Fibroblast of mammary gland (primary cell): ENCODE measurements around the gene SMYD4.
A peak's percentile ranks its signal among the peaks of the same experiment; 100 is the strongest.

Experiments
- DNase-seq: peaks from one replicate; pipeline ENCODE4 v3.0.0-alpha.2; 2010; ENCODE audit warnings: low read depth
- H3K4me3 ChIP-seq: 2 replicates; pipeline ENCODE4 v1.5.1; 2011; ENCODE audit warnings: low read depth, mild to moderate bottlenecking, low read length, moderate library complexity; ENCODE audit not compliant: control insufficient read depth
- CTCF ChIP-seq: conservative IDR thresholded peaks from 2 replicates; pipeline ENCODE4 v1.5.1; 2011; ENCODE audit warnings: low read depth, low read length, inconsistent platforms; ENCODE audit not compliant: control insufficient read depth, insufficient read depth

SMYD4 gene

GRCh38 chr17:1736348-1737281, 93.1 kb downstream of the SMYD4 start:
- no peak overlapping the region for H3K4me3 ChIP-seq
- peak; percentile 85 for DNase-seq
- TF ChIP-seq CTCF: no peak

GRCh38 chr17:1735834-1736347, 93.8 kb downstream of the SMYD4 start:
- no peak for DNase-seq
- TF ChIP-seq CTCF: no peak
- no peak overlapping the region for H3K4me3 ChIP-seq

- H3K4me3 ChIP-seq: no peak overlapping the region
- TF ChIP-seq CTCF: no peak
- no peak for DNase-seq
These were observed 94.3 kb downstream of the SMYD4 start for GRCh38 chr17:1735418-1735817.

- no peak overlapping the region for H3K4me3 ChIP-seq
- TF ChIP-seq CTCF: no peak
- DNase-seq: no peak
These were observed 95.9 kb downstream of the SMYD4 start for GRCh38 chr17:1733759-1734158.

- no peak for TF ChIP-seq CTCF
- H3K4me3 ChIP-seq: no peak overlapping the region
- no peak for DNase-seq
These were observed 96.8 kb downstream of the SMYD4 start for GRCh38 chr17:1732833-1733321.

GRCh38 chr17:1732241-1732832, 97.4 kb downstream of the SMYD4 start:
- no peak for TF ChIP-seq CTCF
- no peak for DNase-seq
- H3K4me3 ChIP-seq: no peak overlapping the region
